ENCODE measurements around the gene SVIL.

DNA sequence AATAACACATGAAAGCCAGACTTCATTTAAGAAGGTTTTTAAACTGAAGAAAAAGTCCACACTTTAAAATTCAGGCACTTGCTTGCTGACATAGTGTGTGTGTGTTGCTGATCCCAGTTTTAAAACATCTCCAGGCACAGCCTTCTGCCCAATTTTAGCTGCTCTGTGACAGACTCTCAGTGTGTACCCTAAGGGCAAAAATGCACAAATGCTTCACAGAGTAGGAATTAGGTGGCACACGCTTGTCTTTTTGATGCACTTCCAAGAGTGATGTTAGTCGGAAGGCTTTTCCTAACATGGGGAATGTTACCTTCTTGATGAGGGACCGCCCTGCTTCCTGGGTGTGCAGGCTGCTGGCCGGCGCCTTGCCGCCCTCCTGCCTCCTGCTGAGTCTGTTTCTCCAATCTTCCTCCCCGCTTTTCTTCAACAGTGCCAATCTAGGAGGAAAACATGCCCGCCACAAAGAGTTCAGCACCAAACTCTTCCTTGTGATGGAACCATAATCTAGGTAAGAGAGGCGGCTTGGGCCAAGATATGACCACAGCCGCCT, 122.3 kb downstream of the SVIL start:
- TF ChIP-seq, protein P1, sequence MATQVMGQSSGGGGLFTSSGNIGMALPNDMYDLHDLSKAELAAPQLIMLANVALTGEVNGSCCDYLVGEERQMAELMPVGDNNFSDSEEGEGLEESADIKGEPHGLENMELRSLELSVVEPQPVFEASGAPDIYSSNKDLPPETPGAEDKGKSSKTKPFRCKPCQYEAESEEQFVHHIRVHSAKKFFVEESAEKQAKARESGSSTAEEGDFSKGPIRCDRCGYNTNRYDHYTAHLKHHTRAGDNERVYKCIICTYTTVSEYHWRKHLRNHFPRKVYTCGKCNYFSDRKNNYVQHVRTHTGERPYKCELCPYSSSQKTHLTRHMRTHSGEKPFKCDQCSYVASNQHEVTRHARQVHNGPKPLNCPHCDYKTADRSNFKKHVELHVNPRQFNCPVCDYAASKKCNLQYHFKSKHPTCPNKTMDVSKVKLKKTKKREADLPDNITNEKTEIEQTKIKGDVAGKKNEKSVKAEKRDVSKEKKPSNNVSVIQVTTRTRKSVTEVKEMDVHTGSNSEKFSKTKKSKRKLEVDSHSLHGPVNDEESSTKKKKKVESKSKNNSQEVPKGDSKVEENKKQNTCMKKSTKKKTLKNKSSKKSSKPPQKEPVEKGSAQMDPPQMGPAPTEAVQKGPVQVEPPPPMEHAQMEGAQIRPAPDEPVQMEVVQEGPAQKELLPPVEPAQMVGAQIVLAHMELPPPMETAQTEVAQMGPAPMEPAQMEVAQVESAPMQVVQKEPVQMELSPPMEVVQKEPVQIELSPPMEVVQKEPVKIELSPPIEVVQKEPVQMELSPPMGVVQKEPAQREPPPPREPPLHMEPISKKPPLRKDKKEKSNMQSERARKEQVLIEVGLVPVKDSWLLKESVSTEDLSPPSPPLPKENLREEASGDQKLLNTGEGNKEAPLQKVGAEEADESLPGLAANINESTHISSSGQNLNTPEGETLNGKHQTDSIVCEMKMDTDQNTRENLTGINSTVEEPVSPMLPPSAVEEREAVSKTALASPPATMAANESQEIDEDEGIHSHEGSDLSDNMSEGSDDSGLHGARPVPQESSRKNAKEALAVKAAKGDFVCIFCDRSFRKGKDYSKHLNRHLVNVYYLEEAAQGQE (IDR thresholded peaks at IDR 0.05), result no peak
- no peak for TF ChIP-seq CTCF (IDR thresholded peaks at IDR 0.05; ENCODE audit: low read depth, low read length, missing input control)
